Activated T-helper 9 cell treated with anti-CD3 and anti-CD28 coated beads, Interleukin-2, amount 50 U/mL, for 16 hours (primary cell): ENCODE measurements around the gene SLC10A3.
A peak's percentile ranks its signal among the peaks of the same experiment; 100 is the strongest.

Experiments
- DNase-seq: peaks from one replicate; pipeline ENCODE4 v3.0.0-alpha.2; 2020; ENCODE audit warnings: low read depth

SLC10A3 gene

DNA sequence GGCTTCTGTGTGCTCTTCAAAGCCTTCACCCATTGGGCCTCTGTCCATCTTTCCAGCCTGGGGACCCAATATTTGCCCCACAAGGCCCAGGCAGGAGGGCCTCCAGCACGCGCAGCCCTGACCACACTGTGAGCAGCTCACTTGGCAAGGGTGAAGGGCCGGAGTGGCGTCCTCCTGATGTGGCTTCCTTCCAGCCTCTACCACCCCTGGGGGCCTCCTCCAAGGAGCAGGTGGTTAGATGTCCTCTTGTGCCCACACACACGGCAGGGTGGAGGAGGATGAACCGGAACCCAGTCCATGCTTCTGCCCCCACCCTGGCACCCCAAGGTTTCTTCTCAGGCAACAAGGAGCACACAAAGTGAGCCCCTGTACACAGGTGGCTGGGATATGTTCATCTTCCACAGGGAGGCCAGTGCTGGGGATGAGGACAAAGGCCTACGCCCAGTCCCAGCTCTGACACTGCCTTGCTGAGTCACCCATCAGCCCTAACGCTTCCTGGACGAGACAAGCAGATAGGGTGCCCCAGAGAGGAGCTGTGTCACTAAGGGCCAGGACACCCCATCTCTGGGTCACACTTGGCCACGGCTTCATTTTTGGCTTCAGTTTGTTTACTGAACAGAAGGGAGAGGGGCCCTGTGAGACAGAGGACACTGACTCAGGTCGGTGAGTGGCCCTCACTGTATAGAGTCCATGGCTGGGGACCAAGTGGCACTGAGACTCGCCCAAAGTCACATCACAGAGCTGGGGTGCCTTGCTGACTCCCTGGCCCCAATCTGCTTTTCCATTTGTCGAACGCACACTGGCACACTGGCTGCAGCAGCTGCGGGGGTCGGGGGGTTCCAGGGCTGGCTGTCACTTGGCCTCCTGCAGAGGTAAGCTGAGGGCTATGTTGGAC, 5.9 kb downstream of the SLC10A3 start:
- no peak for DNase-seq

DNA sequence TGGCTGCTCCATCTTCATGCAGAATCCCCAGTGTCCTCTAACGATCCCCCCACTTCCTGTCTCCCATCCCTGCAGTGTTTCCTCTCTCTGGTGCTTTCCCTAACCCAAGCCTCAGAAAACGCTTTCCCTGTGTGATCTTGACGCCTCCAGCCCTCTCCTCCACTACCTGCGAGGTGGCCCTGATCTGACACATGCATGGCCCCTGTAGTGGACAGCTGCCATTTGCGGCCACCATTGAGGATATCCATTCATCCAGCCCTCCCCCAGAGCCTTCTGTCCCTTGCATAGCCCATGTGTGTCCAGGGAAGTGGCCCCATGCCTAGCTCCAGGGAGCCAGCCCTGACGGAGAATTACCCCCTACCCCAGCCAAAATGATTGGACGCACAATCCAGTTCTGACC, 7.1 kb downstream of the SLC10A3 start:
- DNase-seq = no peak

DNA sequence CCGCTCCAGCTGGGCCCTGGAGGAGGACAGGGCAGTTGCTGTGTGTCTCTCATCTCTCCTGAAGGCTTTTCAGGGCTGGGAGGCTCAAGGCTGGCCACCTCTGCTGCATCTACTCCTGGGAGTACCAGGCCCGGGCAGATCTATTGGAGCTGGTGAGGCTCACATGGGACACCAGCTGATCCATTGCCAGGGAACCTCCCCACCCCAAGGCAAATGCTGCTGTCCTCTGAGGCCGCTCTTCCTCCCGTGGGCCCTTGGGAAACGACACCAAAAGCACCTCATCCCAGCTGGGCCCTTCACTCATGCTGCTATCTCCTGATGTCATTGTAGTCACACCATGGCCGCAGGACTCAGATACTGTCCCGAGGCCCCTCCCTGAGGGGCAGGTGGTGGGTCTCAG, 7.6 kb downstream of the SLC10A3 start:
- no peak for DNase-seq

DNA sequence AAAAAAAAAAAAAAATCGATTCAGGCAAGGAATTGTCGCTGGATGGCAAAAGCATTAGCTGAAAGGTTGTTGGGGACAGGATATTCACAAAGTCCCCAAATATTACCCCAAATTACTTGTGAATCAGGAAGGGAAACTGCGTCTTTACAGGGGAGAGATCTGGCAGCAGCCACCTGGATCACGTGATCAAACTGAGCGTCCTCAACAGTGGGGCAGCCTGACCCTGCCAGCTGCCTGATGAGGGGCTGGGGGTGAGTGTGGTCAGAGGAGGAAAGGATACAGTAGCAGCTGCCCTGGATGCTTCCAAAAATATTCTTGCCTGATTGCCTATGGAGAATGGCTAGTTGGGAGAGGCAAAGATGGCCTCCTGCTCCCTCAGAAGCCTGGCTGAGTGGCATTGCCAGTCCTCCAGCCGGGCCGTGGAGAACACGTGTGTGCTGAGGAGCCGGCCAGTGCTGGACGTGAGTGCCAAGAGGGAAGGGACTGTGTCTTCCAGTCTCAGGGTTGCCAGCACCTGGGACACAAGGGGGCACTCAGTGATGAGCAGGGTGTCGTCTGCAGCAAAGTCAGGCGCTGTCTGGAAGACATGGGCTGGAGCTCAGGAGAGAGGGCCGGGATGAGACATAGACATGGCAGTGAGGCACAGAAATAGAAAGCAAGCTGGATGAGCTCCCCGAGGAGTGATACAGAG, 8.4 kb downstream of the SLC10A3 start:
- DNase-seq = no peak

DNA sequence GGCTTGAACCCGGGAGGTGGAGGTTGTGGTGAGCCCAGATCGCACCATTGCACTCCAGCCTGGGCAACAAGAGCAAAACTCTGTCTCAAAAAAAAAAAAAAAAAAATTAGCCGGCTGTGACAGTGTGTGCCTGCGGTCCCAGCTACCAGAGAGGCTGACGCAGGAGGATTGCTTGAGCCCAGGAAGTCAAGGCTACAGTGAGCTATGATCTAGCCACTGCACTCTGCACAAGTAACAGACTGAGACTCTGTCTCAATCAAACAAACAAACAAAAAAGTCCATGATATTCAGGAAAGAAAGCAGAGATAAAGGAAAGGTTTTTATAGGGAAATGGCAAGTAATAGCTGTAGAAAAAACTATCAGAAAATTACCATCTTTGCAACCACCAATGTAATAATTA, 9.2 kb downstream of the SLC10A3 start:
- DNase-seq = no peak

DNA sequence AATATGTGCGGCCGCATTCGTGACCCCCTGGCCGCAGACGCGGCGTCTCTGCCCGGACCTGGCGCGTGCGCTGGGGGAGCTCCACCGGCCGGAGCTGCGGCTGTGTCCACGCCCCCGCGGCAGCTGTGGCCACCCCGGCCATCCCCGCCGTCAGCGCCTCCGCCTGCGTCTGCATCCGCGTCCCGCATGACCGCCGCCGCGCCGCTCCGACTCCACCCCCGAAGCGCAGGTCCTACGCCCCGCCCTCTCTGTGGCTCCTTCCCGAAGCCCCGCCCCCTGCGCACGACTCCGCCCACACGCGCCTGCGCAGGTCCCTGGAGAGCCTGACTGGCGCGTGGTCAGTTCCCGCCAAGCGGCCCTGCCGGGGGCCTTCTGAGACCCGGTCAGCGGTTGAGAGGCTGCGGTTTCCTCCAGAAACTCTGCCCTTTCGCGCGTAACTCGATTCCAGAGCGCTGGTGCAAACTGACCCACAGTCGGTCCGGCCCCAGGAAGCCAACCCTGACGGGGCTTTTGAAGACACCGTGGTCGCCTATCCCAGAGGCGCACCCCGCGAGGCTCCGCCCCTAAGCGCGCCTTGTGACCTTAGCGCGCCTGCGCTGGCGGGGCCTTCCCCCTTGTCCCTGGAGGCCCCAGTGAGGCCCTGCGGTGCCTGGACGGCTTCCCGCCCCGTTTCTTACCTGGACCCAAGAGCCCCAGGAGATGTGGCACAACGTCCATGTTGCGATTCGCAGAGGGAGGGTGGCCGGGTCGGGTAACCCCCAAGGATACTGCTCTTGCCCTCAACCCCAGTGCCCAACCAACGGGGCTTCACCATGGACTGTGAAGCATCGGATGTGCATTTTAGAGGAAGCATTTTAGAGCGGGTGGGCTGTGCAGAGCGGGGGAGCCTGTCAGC, 11.5 kb downstream of the SLC10A3 start, which contains the start of gene LAGE3:
LAGE3 (minus strand) TSS at position 554 of the 895 bp plus-strand sequence; CDS start at position 188, 366 bp downstream.
- peak; percentile 88 for DNase-seq

DNA sequence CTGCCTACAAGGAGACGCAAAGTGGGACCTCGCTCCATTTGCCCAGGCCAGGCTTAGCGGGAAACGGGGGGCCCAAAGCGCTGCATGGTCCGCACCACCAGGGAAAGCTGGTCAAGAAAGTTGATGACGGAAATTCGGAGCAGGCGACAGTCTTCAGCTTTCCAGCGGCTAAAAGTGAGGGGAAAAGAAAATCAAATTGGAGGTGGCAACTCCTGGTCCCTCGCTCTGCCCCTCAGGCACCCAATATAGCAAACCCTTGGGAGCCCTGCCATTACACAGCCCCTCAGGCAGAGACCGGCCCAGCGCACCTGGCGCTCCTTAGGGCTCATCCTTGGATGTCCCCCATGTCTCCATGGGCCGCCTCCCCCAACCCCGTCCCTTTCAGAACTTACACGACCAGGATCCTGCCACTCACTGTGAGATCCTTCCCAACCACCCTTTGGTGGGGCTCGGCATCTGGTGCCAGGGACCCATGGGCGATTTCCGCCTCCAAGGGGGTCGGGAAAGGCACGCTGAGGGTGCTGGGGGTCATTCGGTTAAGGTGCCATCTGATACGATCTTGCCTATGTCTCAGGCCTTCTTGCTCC, 12.4 kb downstream of the SLC10A3 start:
- DNase-seq = no peak

DNA sequence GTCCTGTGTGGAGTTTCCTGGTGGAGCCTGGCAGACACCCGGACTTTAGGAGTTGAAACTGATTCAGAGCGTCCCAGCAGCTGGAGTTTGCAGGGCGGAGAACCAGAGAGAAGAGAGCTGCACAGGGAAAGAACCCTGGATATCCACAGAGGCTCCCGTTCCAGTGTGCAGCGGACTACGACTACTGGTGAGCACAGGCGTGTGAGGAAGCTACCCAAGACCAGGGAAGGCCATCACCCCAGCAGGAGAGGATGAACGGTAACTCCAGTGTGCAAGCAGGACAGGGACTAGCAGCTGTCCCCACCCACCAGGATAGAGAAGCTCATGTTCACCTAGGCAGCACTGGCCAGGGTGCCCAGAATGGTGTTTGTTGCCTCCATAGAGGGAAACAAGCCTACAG, 13.6 kb downstream of the SLC10A3 start:
- no peak for DNase-seq

DNA sequence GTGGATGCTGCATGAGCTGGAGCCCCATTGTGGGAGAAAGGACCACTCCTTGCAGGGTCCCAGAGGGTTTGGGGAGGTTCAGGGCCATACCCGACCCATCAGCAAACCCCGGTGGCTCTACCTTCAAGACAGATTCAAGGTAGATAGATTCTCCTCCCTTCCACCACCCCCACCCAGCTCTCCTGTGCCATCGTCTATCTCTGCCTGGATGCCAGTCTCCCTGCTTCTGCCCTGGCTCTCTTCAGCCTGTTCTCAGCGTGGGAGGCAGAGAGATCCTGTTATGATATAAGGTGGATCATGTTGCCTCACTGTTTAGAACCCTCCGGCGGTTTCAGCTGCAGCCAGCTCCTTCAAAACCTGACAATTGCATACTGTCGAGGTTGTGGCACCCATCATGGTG, 16.7 kb downstream of the SLC10A3 start:
- DNase-seq = no peak

DNA sequence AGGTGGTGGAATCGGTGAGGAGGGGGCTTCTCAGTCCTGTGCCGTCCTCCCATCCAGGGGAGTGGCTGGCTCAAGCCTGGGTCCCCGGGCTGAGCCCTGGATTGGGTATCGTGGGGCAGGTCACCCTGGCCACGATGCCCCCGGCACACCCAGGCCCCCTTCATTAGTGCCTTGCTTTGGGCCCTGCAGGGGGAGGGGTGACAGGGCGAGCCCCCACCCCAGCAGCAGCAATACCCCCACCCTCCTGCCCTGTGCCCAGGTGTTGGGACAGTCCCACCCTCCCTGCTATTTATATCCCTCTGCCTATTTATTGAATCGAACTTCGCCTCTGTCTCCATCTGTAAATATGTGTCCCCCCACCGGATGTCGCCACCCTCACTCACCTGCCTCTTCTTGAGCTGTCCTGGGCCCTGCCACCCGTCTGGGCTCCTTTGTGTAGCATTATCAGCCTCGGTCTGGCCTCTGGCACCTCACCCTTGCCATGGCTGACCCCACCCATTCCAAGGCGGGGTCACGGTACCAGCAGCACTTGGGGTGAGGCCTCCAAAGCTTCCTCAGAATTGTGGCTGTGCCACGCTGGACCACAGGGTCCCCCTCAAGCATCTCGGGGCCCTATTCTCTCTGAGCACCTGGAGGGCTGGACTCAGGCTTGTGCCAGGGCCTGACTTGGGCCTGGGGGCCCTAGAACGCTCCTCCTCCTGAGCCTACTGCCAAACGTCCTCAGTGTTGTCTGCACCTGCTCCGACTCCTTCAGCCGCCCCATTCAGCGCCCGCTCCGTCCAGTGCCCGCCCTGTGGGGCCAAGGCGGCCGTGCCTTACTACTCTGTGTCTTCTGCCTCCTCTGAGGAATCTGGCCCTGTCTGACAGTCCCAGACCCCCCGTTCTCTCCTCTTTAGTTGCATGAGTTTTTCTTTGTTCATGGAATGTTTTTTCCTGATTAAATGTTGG, 17.5 kb downstream of the SLC10A3 start:
- no peak for DNase-seq

DNA sequence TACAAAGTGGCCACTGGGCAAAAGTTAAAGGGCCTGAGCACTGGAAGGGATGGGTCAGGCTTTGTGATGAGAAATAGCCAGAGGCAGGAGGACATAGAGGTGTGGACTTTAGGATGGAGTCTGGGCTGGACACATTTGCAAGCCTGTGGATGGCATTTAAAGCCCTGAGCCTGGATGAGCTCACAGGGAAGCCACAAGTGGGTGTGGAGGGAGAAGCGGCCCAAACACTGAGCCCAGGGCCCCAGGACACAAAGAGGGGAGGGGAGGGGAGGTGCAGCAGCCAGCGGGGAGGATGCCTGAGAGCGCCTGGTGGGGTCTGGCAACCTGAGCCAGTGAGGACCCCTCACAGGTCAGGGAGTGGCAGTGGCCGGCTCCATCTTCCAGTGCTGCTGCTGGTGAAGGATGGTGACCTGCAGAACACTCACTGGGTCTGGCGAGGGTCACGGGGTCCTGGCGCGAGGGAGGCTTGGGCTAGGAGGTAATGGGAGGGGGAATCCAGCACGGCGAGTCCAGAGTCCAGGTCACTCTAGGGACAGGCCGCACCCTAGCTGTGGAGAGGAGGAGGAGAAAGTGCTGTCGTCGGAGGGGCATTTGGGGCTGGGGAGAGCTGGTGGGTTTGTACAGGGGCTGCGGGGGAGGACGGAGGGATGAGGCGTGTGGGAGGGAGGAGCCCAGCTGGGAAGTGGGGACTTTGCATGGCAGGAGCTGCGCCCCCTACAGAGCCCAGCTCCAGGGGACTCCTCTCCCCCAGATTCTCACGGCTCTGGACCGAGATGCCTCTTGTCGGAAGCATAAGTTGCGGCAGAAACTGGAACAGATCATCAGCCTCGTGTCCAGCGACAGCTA, 18.4 kb downstream of the SLC10A3 start:
- no peak for DNase-seq

DNA sequence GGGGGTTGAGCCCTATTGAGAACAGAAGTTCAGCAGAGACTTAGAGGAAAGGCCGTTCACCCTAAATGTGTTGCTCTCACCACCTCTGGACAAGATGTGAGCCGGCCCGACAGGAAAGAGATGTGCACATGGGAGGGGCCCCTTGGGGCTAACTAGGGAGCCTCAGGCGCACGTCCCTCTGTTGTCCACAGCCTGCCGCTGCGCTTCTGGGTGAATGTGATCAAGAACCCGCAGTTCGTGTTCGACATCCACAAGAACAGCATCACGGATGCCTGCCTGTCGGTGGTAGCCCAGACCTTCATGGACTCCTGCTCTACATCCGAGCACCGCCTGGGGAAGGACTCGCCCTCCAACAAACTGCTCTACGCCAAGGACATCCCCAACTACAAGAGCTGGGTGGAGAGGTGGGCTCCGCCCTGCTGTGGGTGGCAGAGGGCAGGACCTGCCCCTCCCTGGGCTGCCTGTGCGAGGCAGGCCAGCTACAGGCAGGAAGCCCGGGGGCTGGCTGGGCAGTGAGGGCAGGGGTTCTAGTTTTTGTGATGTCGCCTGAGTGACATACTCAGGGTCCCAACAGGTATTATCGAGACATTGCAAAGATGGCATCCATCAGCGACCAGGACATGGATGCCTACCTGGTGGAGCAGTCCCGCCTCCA, 19.4 kb downstream of the SLC10A3 start:
- no peak for DNase-seq

DNA sequence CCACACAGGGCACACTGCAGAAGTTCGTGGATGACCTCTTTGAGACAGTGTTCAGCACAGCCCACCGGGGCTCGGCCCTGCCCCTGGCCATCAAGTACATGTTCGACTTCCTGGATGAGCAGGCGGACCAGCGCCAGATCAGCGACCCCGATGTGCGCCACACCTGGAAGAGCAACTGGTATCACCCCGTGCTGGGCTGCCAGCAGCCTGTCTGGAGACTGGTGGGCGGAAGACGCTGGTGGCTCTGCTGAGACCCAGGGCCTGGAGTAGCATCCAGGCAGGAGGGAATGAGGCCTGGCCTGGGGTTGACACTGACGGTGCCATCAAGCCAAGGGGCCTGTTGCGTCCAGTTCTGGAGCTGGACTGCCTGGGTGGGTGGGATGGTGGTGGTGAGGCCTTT, 20.0 kb downstream of the SLC10A3 start:
- DNase-seq = no peak

DNA sequence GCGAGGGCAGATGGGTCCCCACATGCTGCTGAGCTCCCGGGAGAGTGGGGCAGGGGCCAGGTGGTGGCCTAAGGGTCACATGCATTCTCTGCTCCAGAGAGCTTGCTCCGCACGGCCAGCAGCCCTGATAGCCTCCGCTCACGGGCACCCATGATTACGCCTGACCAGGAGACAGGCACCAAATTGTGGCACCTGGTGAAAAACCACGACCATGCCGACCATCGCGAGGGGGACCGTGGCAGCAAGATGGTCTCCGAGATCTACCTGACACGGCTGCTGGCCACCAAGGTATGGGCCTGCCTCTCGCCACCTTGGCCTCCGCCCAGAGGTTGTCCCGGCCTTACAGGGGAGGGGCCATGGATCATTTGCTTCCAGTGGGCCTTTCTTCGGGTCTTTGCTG, 20.5 kb downstream of the SLC10A3 start:
- DNase-seq = no peak

DNA sequence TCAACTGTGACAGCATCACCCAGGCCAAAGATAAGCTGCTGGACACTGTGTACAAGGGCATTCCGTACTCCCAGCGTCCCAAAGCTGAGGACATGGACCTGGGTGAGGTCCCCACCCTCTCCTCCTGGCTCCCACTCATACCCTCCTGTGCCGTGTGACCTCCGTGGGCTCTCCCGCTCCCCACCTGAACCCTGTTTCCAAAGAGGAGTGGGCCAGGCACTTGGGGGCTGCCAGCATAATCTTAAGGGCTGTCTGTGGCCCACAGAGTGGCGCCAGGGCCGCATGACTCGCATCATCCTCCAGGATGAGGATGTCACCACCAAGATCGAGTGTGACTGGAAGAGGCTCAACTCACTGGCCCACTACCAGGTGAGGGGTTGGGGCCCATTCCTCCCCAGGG, 21.3 kb downstream of the SLC10A3 start:
- DNase-seq = no peak

DNA sequence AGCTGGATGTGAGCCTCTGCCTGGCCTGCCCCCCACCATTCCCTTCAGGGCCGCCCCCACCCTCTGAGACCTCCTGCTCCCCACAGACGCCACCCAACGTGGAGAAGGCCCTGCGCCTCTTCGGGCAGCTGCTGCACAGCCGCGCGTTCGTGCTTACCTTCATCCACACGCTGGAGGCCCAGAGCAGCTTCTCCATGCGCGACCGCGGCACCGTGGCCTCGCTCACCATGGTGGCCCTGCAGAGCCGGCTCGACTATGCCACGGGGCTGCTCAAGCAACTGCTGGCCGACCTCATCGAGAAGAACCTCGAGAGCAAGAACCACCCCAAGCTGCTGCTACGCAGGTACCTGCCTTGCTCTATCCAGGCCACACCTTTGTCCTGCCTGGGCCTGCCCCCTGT, 22.2 kb downstream of the SLC10A3 start:
- no peak for DNase-seq

DNA sequence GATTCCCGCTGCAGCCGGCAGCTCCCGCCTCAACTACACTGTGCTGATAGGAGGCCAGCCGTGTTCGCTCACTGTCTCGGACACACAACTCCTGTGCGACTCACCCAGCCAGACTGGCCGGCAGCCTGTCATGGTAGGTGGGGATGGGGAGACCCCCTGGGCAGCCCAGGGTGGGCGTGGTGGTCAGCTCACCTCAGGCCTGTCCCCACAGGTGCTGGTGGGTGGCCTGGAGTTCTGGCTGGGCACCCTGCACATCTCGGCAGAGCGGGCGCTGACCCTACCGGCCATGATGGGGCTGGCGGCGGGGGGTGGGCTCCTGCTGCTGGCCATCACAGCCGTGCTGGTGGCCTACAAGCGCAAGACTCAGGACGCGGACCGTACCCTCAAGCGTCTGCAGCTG, 22.9 kb downstream of the SLC10A3 start:
- no peak for DNase-seq

DNA sequence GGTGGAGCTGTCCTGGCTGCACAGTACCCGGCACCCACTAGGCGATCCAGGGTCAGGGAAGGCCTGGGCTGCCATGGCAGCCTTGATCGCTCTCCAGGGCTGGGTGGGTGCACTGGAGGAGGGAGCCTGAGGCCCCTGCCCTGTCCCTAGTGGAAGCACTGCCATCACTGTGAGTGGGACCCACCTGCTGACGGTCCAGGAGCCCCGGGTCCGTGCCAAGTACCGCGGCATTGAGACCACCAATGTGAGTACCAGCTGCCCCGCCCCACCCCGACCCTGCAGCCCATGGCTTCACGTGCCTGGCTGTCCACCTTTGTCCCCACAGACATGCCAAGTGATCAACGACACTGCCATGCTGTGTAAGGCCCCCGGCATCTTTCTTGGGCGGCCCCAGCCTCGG, 23.5 kb downstream of the SLC10A3 start:
- no peak for DNase-seq

DNA sequence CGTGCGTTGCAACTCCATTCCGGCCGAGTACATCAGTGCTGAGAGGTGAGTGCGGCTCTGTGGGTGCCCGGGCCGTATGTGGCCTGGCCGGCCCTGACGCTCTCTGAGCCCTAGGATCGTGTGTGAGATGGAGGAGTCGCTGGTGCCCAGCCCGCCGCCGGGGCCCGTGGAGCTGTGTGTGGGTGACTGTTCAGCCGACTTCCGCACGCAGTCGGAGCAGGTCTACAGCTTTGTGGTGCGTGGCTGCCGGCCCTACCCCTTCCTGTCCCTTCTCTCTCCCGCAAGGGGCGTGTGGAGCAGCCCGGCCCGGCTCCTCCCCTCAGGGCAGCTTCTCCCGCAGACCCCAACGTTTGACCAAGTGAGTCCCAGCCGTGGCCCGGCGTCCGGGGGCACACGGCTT, 24.4 kb downstream of the SLC10A3 start:
- no peak for DNase-seq
